PFSK-1 (cell line): ENCODE results near the gene RNF130.

ENCODE experiments used
- FOXP2 ChIP-seq: optimal IDR thresholded peaks from 2 replicates; pipeline ENCODE3; 2011; ENCODE audit warnings: borderline replicate concordance, control low read depth, inconsistent platforms; ENCODE audit not compliant: insufficient read depth; ENCODE audit errors: extremely low read length, extremely low read depth
- POLR2AphosphoS5 ChIP-seq: IDR thresholded peaks from 2 replicates; pipeline ENCODE4 v1.6.1; 2012; ENCODE audit warnings: low read depth, mild to moderate bottlenecking, control low read depth, low read length, moderate library complexity
- SIN3A ChIP-seq: IDR thresholded peaks from 2 replicates; pipeline ENCODE4 v1.6.1; 2012; ENCODE audit warnings: mild to moderate bottlenecking, low read length, moderate library complexity, borderline replicate concordance; ENCODE audit not compliant: insufficient read depth
- TAF1 ChIP-seq: IDR thresholded peaks from 2 replicates; pipeline ENCODE4 v1.6.1; 2012; ENCODE audit warnings: low read length, control low read depth, borderline replicate concordance; ENCODE audit not compliant: insufficient read depth
- TF ChIP-seq, protein P1 (sequence below), 2 experiments: IDR thresholded peaks; 2 replicates each; pipeline versions ENCODE4 v1.6.1 to v1.8.0; 2011 to 2012; ENCODE audit warnings: low read depth in 2 of 2, low read length in 2 of 2, control low read depth in 1 of 2, inconsistent platforms in 1 of 2, mild to moderate bottlenecking in 1 of 2, moderate library complexity in 1 of 2; ENCODE audit not compliant: insufficient read depth in 1 of 2

RNF130 gene

GRCh38 chr5:180118391-180118791, 46.8 kb upstream of the RNF130 start:
- no peak for TF ChIP-seq FOXP2
- no peak for TF ChIP-seq TAF1
- TF ChIP-seq POLR2AphosphoS5, result no peak
- TF ChIP-seq, protein P1, sequence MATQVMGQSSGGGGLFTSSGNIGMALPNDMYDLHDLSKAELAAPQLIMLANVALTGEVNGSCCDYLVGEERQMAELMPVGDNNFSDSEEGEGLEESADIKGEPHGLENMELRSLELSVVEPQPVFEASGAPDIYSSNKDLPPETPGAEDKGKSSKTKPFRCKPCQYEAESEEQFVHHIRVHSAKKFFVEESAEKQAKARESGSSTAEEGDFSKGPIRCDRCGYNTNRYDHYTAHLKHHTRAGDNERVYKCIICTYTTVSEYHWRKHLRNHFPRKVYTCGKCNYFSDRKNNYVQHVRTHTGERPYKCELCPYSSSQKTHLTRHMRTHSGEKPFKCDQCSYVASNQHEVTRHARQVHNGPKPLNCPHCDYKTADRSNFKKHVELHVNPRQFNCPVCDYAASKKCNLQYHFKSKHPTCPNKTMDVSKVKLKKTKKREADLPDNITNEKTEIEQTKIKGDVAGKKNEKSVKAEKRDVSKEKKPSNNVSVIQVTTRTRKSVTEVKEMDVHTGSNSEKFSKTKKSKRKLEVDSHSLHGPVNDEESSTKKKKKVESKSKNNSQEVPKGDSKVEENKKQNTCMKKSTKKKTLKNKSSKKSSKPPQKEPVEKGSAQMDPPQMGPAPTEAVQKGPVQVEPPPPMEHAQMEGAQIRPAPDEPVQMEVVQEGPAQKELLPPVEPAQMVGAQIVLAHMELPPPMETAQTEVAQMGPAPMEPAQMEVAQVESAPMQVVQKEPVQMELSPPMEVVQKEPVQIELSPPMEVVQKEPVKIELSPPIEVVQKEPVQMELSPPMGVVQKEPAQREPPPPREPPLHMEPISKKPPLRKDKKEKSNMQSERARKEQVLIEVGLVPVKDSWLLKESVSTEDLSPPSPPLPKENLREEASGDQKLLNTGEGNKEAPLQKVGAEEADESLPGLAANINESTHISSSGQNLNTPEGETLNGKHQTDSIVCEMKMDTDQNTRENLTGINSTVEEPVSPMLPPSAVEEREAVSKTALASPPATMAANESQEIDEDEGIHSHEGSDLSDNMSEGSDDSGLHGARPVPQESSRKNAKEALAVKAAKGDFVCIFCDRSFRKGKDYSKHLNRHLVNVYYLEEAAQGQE (IDR thresholded peaks at IDR 0.05; ENCODE audit: insufficient read depth in 1 of 2, low read depth in 2 of 2, low read length in 2 of 2), result no peak
- no peak for TF ChIP-seq SIN3A

- TF ChIP-seq TAF1, result no peak
- TF ChIP-seq POLR2AphosphoS5, result no peak
- TF ChIP-seq FOXP2, result no peak
- TF ChIP-seq SIN3A, result no peak
- TF ChIP-seq, protein P1 (IDR thresholded peaks at IDR 0.05; ENCODE audit: insufficient read depth in 1 of 2, low read depth in 2 of 2, low read length in 2 of 2), result no peak
These were observed 45.6 kb upstream of the RNF130 start for GRCh38 chr5:180117000-180117725.

DNA sequence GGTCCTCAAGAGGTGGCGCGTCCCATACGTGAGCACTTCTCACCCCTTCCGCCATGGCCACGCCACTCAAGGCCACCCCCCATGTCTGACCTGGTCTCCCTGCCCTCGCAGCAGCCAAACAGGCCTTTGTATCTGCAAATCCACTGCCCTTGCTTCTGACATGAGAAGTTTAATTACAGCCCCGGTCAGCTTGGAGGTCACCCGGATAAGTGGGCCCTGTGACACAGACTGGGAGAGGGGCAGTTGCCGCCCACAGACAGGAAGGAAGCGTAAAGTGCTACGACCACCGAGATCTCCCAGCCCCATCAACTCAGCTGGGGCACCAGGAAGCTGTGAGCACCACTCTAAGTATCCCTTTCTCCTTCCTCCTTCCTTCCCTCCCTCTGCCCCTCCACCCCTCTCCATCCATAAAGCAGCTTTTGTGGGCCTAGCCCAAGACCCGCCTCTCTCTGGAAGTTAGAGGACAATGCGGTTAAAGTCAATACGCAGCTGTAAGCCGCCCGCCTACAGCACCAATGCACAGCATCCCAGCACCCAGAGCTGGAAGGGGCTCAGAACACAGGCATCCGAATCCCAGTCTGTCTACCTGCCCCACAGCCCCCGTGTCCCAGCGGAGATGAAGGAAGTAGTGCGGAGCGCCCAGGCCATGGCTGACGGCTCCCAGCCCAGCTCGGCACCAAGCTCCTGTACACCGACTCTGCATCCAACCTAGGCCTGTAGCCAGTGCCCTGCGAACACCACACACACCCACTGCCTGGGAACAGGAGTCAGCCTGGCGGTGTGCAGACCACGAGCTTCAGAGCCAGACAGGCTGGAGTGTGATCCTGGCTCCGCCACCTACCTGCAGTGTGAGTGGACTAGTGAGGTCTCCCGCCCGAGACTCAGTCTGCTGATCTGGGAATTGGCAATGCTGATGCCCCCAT, 44.8 kb upstream of the RNF130 start:
- TF ChIP-seq SIN3A (no peak), TAF1 (no peak), POLR2AphosphoS5 (no peak), FOXP2 (no peak)
- TF ChIP-seq, protein P1 (IDR thresholded peaks at IDR 0.05; ENCODE audit: insufficient read depth in 1 of 2, low read depth in 2 of 2, low read length in 2 of 2), result no peak

- TF ChIP-seq SIN3A (no peak), POLR2AphosphoS5 (no peak), TAF1 (no peak), FOXP2 (no peak)
- TF ChIP-seq, protein P1 (IDR thresholded peaks at IDR 0.05; ENCODE audit: insufficient read depth in 1 of 2, low read depth in 2 of 2, low read length in 2 of 2), result no peak
These were observed 43.9 kb upstream of the RNF130 start for GRCh38 chr5:180115326-180116076.
